ENCODE data around the gene PC.

GRCh38 chr11:66904561-66904960 is 53.6 kb downstream of the PC start:
- TF ChIP-seq POLR2A (conservative IDR thresholded peaks at IDR 0.05) (no peak), ARID4B (CRISPR knock-in tag; IDR thresholded peaks at IDR 0.05) (no peak)
